Neural cell (in vitro differentiated cells): Measurements from ENCODE around the gene PTPRT.

Source experiments
- CTCF ChIP-seq: fragments of 450-650 bp; IDR thresholded peaks from 2 replicates; pipeline ENCODE4 v1.5.1; 2014; ENCODE audit warnings: antibody characterized with exemption, mild to moderate bottlenecking, moderate library complexity; ENCODE audit not compliant: poor library complexity, severe bottlenecking
- EP300 ChIP-seq: fragments of 450-650 bp; conservative IDR thresholded peaks from 2 replicates; pipeline ENCODE4 v1.6.1; 2014; ENCODE audit warnings: antibody characterized with exemption, mild to moderate bottlenecking, moderate library complexity; ENCODE audit not compliant: poor library complexity, severe bottlenecking
- EZH2 ChIP-seq: fragments of 200-600, 300-800 bp; shearing (Covaris generic), sonication (generic); IDR thresholded peaks from 2 replicates; pipeline ENCODE4 v1.6.1; 2014; ENCODE audit warnings: antibody characterized with exemption, low read length, borderline replicate concordance, mild to moderate bottlenecking; ENCODE audit not compliant: insufficient read depth, poor library complexity, severe bottlenecking
- MXI1 ChIP-seq: fragments of 450-650 bp; conservative IDR thresholded peaks from 2 replicates; pipeline ENCODE4 v1.6.1; 2014; ENCODE audit warnings: antibody characterized with exemption, mild to moderate bottlenecking; ENCODE audit not compliant: poor library complexity, severe bottlenecking
- POLR2AphosphoS5 ChIP-seq: IDR thresholded peaks from 2 replicates; pipeline ENCODE4 v1.6.1; 2012
- RAD21 ChIP-seq: fragments of 450-650 bp; conservative IDR thresholded peaks from 2 replicates; pipeline ENCODE4 v1.6.1; 2014; ENCODE audit warnings: antibody characterized with exemption, mild to moderate bottlenecking, moderate library complexity
- REST ChIP-seq: IDR thresholded peaks from 2 replicates; pipeline ENCODE4 v1.6.1; 2012; ENCODE audit warnings: borderline replicate concordance
- SMC3 ChIP-seq: fragments of 450-650 bp; conservative IDR thresholded peaks from 2 replicates; pipeline ENCODE4 v1.6.1; 2014; ENCODE audit warnings: antibody characterized with exemption, mild to moderate bottlenecking, moderate library complexity; ENCODE audit not compliant: poor library complexity
- TAF1 ChIP-seq: IDR thresholded peaks from 2 replicates; pipeline ENCODE4 v1.6.1; 2012; ENCODE audit warnings: low read depth

- no peak for TF ChIP-seq POLR2AphosphoS5
- TF ChIP-seq EZH2: no peak
- no peak for TF ChIP-seq CTCF
- TF ChIP-seq RAD21: no peak
- TF ChIP-seq MXI1: no peak
- no peak for TF ChIP-seq TAF1
- no peak for TF ChIP-seq SMC3
- TF ChIP-seq REST: no peak
- TF ChIP-seq EP300: no peak
Observed at GRCh38 chr20:42609618-42610017, 580.1 kb downstream of the PTPRT start.
